ENCODE results near the gene TIAM2.

- TF ChIP-seq, protein P1, sequence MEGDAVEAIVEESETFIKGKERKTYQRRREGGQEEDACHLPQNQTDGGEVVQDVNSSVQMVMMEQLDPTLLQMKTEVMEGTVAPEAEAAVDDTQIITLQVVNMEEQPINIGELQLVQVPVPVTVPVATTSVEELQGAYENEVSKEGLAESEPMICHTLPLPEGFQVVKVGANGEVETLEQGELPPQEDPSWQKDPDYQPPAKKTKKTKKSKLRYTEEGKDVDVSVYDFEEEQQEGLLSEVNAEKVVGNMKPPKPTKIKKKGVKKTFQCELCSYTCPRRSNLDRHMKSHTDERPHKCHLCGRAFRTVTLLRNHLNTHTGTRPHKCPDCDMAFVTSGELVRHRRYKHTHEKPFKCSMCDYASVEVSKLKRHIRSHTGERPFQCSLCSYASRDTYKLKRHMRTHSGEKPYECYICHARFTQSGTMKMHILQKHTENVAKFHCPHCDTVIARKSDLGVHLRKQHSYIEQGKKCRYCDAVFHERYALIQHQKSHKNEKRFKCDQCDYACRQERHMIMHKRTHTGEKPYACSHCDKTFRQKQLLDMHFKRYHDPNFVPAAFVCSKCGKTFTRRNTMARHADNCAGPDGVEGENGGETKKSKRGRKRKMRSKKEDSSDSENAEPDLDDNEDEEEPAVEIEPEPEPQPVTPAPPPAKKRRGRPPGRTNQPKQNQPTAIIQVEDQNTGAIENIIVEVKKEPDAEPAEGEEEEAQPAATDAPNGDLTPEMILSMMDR (IDR thresholded peaks at IDR 0.05 in 8 of 11, conservative IDR thresholded peaks at IDR 0.05 in 3 of 11) = no peak
- no peak for TF ChIP-seq POLR2AphosphoS5 (IDR thresholded peaks at IDR 0.05)
- TF ChIP-seq POLR2A (IDR thresholded peaks at IDR 0.05) = no peak
Observed at GRCh38 chr6:155245193-155245592, 250.1 kb downstream of the TIAM2 start.

Measured in spleen (tissue), 7 donors.